Measurements from ENCODE around the gene SBF1. TPM values are rescaled to one million over a fixed set of nuclear protein-coding genes. Genes with fewer than 3 reads are reported as not detected.

SBF1 gene
- total RNA-seq, 2 experiments from 2014 or later = 97.6 TPM

DNA sequence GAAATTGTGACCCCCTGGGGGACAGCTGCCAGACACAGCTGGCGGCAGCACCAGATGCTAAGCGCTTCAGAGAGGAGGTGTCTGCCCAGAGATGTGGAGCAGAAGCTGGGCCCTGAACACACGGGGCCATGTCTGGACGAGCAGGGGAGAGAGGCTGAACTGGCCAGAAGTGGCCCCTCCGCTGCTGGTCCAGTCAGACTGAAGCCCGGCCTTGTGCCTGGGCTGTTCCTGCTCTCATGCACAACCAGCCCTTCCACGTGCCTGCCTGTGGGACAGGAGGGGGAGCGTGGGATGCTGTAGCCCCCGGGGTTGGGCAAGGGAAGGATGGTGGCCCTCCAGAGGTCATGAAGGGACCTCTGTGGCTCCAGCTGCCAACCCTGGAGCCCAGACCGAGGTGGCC lies 8.3 kb upstream of the SBF1 start:
- peaks cover 8% of the 10 kb centered on the region for H3K27me3 Mint-ChIP-seq
- no peaks in the 10 kb centered on the region for H3K4me1 Mint-ChIP-seq
- intact Hi-C loops (cut with DNase I, micrococcal nuclease) = no loop called here
- no peak overlapping the region for H3K27ac Mint-ChIP-seq
- no peaks in the 10 kb centered on the region for H3K9me3 Mint-ChIP-seq (ENCODE audit: low read depth)
- no peak for DNase-seq
- no peak for ATAC-seq
- H3K4me3 Mint-ChIP-seq = peak overlapping the region; percentile 43
- POLR2A ChIA-PET = no interaction called here
- no peaks in the 10 kb centered on the region for H3K36me3 Mint-ChIP-seq (ENCODE audit: low read depth)
- CTCF ChIA-PET = interaction anchor here (1.3 kb wide), 2 partner anchors 13 to 16 kb away, joined by 3 to 5 read pairs; no protein-coding TSS in a partner anchor

DNA sequence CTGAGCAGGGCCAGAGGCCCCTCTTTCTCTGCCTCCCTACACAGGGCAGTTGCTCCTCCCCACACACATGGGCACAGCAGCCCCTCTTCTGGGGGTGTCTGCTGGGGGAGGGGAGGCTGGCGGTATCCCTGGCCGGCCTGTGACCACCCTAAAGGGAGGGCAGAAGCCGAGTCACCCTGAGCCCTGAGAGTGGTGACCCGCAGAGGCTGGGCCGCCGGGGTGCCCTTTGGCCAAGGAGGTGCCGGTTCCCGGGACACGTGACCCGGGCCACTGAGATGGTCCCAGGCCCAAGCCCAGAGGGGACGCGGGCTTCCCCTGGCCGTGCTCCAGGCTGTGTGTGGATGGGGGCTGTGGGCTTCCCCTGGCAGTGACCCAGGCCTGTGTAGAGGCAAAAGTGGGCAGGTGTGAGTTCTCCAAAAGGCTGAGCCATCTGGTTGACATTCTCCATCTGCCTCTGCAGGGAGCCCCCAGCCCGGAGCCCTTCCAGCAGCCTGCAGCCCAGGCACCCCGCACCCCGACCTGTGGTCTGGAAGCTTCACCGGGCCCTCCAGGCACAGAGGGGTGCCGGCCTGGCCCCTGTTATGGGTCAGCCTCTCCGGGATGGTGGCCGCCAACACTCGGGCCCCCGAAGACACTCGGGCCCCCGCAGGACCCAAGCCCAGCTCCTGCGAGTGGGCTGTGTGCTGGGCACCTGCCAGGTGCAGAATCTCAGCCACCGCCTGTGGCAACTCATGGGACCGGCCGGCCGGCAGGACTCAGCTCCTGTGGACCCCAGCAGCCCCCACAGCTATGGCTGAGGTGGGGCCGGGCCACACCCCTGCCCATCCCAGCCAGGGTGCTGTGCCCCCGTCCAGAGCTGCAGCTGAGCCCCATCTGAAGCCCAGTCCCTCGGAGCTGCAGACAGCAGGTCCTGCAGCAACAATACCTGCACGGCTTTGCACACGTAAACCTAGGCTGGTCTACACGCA lies 7.6 kb upstream of the SBF1 start:
- POLR2A ChIA-PET = no interaction called here
- CTCF ChIA-PET = interaction anchor here (1.3 kb wide), 2 partner anchors 14 to 17 kb away, joined by 3 to 5 read pairs; no protein-coding TSS in a partner anchor
- Mint-ChIP-seq H3K4me3 (peak overlapping the region; percentile 74), H3K27me3 (peaks cover 8% of the 10 kb centered on the region), H3K36me3 (ENCODE audit: low read depth) (no peaks in the 10 kb centered on the region), H3K9me3 (ENCODE audit: low read depth) (no peaks in the 10 kb centered on the region), H3K27ac (no peak overlapping the region), H3K4me1 (no peaks in the 10 kb centered on the region)
- ATAC-seq (no peak), DNase-seq (no peak)
- intact Hi-C loops (cut with DNase I, micrococcal nuclease) = no loop called here

DNA sequence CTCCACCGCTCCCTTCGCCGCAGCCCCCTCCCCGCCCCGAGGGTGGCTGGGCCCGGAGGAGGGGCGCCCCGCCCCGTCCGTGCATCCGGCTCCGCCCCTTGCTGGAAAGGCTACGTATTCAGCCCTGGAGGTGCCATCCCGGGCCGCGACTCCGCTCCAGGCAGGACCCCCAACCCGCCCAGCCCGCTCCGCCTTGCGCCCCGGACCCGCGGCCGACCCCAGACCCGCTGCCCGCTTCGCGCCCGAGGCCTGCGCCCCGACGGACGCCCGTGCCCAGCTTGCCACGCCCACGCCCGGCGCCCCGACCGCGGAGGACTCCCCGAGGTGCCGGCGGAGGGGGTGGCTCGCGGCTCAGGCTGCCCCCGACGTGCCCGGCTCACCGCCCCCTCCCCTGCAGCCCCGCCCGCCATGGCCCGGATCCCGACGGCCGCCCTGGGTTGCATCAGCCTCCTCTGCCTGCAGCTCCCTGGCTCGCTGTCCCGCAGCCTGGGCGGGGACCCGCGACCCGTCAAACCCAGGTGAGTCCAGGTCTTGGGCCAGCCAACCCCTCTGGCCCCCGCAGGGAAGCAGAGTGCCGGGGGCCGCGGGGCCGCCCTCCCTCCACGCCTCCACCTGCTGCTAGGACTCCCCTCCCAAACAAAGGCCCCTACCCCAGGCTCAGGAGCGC lies 6.7 kb upstream of the SBF1 start, which contains the start of gene ADM2:
Gene ADM2, plus strand, starts transcription at position 104 of the 667 bp plus-strand sequence. Its CDS starts 305 bp downstream, at position 409.
- intact Hi-C loops (cut with DNase I, micrococcal nuclease) = loop anchor here in 1 of 2 experiments (1.0 to 2.0 kb wide), 3 partner anchors 11 to 231 kb away; partner anchors contain the start of genes HDAC10 and LMF2

DNA sequence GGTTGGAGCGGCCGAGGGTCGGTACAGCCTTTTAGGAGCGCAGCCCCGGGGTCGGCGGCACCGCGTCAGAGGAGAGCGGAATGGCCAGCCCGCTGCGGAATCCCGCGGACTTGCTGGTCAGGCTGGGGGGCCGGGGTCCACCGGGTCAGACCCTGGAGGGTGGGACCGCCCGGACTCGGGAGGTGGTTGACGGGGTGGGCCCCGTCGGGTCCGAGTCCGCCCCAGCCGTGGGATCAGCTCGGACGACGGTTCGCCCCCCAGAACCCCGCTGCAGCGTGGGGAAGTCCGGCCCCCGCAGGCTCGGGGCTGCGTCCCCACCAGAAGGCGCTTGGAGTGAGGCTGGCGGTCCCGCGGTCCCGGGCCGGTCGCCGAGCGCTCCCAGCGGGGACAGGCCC lies 6.2 kb upstream of the SBF1 start:
- DNase-seq (no peak), ATAC-seq (no peak)
- Mint-ChIP-seq H3K27ac (no peak overlapping the region), H3K4me3 (peak overlapping the region; percentile 74), H3K4me1 (no peaks in the 10 kb centered on the region), H3K36me3 (ENCODE audit: low read depth) (no peaks in the 10 kb centered on the region), H3K27me3 (peaks cover 8% of the 10 kb centered on the region), H3K9me3 (ENCODE audit: low read depth) (no peaks in the 10 kb centered on the region)
- intact Hi-C loops (cut with DNase I, micrococcal nuclease) = loop anchor here in 1 of 2 experiments (1.0 to 2.0 kb wide), 3 partner anchors 11 to 230 kb away; partner anchors contain the start of genes HDAC10 and LMF2
- ChIA-PET POLR2A (no interaction called here), CTCF (interaction anchor here (1.0 to 2.8 kb wide), 2 partner anchors 17 to 140 kb away, joined by 3 to 8 read pairs; no protein-coding TSS in a partner anchor)

More for the DNA sequence above, 6.7 kb upstream of the SBF1 start, which contains the start of gene ADM2:
- H3K4me3 Mint-ChIP-seq = peak within 1 kb of the TSS; percentile 74
- ATAC-seq = peak; percentile 87
- no peaks in the 10 kb centered on the region for H3K36me3 Mint-ChIP-seq (ENCODE audit: low read depth)
- ChIA-PET CTCF (no interaction called here), POLR2A (no interaction called here)
- H3K27me3 Mint-ChIP-seq = peaks cover 8% of the 10 kb centered on the region
- no peak within 1 kb of the TSS for H3K27ac Mint-ChIP-seq
- no peaks in the 10 kb centered on the region for H3K4me1 Mint-ChIP-seq
- no peaks in the 10 kb centered on the region for H3K9me3 Mint-ChIP-seq (ENCODE audit: low read depth)
- DNase-seq = peak; percentile 82

DNA sequence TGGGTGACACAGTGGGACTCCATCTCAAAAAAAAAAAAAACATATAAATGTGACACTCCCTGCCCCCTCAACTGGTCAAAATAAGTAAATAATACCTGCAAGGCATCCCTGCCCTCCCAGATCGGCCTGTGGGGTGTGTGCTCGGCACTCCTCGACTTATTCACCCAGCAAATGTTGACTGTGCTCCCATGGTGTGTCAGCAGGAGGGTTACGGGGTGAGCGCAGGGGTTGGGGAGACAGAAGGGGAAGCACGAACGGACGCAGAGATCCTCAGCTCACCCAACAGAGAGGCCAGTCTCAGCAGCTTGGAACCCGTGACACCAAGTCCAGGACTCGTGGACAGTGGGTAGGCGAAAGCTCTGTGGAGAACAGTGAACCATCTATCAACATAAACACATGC lies 4.9 kb upstream of the SBF1 start:
- no peak overlapping the region for H3K27ac Mint-ChIP-seq
- H3K36me3 Mint-ChIP-seq (ENCODE audit: low read depth) = no peaks in the 10 kb centered on the region
- peaks cover 2% of the 10 kb centered on the region for H3K4me1 Mint-ChIP-seq
- no peaks in the 10 kb centered on the region for H3K9me3 Mint-ChIP-seq (ENCODE audit: low read depth)
- peak overlapping the region; percentile 64 for H3K4me3 Mint-ChIP-seq
- DNase-seq (no peak), ATAC-seq (no peak)
- intact Hi-C loops (cut with DNase I, micrococcal nuclease) = loop anchor here in 1 of 2 experiments (2.0 kb wide), 1 partner anchor 229 kb away; the partner anchor contains the start of gene HDAC10
- ChIA-PET CTCF (interaction anchor here (1.0 to 2.8 kb wide), 2 partner anchors 18 to 22 kb away, joined by 4 to 8 read pairs; no protein-coding TSS in a partner anchor), POLR2A (no interaction called here)
- peaks cover 8% of the 10 kb centered on the region for H3K27me3 Mint-ChIP-seq

DNA sequence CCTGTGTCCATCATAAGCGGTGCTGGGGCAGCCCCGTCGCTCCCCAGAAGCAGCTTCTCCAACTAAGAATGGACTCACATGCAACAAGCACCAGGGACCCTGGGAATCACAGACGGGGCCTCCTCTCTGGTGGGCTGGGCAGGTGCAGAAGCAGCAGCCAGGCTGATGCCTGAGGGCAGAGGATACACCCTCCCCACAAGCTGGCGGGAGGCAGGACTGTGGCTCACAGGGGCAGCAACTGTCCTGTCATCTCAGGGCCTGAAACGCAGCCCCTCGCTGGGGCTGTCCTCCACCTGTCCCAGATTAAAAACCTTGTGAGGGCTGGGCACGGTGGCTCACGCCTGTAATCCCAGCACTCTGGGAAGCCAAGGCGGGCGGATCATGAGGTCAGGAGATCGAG lies 3.1 kb upstream of the SBF1 start:
- ATAC-seq = no peak
- POLR2A ChIA-PET = no interaction called here
- no peaks in the 10 kb centered on the region for H3K9me3 Mint-ChIP-seq (ENCODE audit: low read depth)
- CTCF ChIA-PET = no interaction called here
- DNase-seq = no peak
- peaks cover 8% of the 10 kb centered on the region for H3K27me3 Mint-ChIP-seq
- no peak overlapping the region for H3K4me3 Mint-ChIP-seq
- peaks cover 12% of the 10 kb centered on the region for H3K4me1 Mint-ChIP-seq
- peaks cover 2% of the 10 kb centered on the region for H3K36me3 Mint-ChIP-seq (ENCODE audit: low read depth)
- H3K27ac Mint-ChIP-seq = no peak overlapping the region
- intact Hi-C loops (cut with DNase I, micrococcal nuclease) = no loop called here

DNA sequence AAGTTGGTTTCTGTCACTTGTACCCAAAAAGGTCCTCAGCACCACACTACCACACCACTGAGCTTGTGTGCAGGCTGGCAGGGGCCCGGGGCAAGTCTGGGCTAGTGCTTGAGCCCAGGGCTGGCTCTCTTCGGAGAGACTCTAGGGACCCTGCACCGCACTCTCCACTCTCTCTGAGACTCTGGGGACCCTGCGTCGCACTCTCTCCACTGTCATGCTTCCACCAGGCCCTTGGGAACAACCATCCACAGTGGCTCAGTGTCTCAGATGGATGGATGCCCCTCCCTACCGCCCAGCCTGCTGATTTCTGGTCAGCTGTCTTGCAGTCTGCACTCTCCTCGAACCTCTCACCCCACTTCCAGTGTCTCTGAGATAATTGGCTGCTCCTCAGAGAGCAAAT lies 2.0 kb upstream of the SBF1 start:
- Mint-ChIP-seq H3K27me3 (peaks cover 8% of the 10 kb centered on the region), H3K9me3 (ENCODE audit: low read depth) (no peaks in the 10 kb centered on the region), H3K4me1 (peaks cover 23% of the 10 kb centered on the region), H3K27ac (no peak overlapping the region), H3K4me3 (no peak overlapping the region), H3K36me3 (ENCODE audit: low read depth) (peaks cover 2% of the 10 kb centered on the region)
- ATAC-seq = no peak
- no peak for DNase-seq
- CTCF ChIA-PET = no interaction called here
- intact Hi-C loops (cut with DNase I, micrococcal nuclease) = no loop called here
- POLR2A ChIA-PET = no interaction called here

DNA sequence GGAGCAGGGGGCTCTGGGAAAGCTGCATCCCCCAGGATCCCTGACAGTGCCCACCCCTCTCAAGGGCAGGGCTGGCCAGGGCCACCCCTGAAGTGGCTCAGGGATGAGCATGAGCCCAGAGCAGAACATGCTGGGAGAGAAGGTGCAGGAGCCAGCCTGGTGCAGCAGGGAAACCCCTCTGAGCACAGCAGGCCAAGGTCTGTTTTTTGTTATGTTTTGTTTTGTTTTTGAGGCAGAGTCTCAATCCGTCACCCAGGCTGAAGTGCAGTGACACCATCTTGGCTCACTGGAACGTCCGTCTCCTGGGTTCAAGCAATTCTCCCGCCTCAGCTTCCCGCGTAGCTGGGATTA lies 792 bp upstream of the SBF1 start:
- H3K36me3 Mint-ChIP-seq (ENCODE audit: low read depth) = peaks cover 2% of the 10 kb centered on the region
- peak overlapping the region; percentile 51 for H3K27ac Mint-ChIP-seq
- ChIA-PET CTCF (no interaction called here), POLR2A (no interaction called here)
- intact Hi-C loops (cut with DNase I, micrococcal nuclease) = loop anchor here in 1 of 2 experiments (1.0 to 2.0 kb wide), 7 partner anchors 32 to 231 kb away; partner anchors contain the start of genes CHKB, LMF2, MAPK11 and PPP6R2
- no peaks in the 10 kb centered on the region for H3K9me3 Mint-ChIP-seq (ENCODE audit: low read depth)
- H3K4me1 Mint-ChIP-seq = peaks cover 35% of the 10 kb centered on the region
- no peak for DNase-seq
- no peak for ATAC-seq
- peaks cover 8% of the 10 kb centered on the region for H3K27me3 Mint-ChIP-seq
- H3K4me3 Mint-ChIP-seq = peak overlapping the region; percentile 48

DNA sequence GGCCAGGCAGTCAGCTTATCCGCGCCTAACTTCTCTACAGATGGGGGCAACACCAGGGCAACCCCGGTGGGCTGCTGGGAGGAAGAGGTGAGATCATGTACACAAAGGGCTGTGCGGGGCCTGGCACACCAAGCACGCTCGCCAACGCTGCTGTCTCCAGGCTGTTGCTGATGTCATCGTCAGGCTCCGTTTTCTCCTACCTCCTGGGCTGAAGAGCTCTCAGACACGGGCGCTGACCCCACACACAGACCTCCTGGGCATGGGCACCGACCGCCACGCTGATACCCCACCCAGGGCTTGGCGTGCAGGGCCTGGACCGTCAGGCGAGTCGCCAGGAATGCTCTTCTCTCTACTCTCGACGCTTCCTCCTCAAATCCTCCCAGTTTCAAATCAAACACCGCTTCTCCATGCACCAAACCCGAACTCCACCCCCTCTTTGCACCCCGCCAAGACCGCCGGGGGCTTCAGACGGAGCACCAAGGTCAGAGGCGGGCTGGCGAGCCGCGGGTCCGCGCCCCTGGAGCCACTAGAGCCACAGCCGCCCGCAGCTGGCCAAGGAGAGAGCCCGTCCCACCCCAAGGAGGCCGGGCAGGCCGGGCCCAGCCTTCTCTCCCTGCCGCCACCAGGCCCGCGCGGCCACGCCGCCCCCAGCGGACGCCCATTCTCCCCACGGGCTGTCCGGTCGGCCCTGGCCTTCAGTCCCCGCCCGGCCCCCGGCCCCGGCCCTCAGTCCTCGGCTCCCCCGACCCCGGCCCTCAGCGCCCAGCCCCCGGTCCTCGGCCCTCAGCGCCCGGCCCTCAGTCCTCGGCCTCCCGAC lies 772 bp downstream of the SBF1 start:
- H3K36me3 Mint-ChIP-seq (ENCODE audit: low read depth) = peaks cover 2% of the 10 kb centered on the region
- CTCF ChIA-PET = interaction anchor here (0.9 to 1.7 kb wide), 3 partner anchors 24 to 233 kb away, joined by 3 to 5 read pairs (median 4); partner anchors contain the start of gene SCO2
- peaks cover 48% of the 10 kb centered on the region for H3K4me1 Mint-ChIP-seq
- DNase-seq (peak; percentile 75), ATAC-seq (peak; percentile 9)
- H3K27me3 Mint-ChIP-seq = no peaks in the 10 kb centered on the region
- POLR2A ChIA-PET = interaction anchor here (0.7 kb wide), 1 partner anchor 52 kb away, joined by 3 read pairs; no protein-coding TSS in a partner anchor
- peak overlapping the region; percentile 89 for H3K4me3 Mint-ChIP-seq
- peak overlapping the region; percentile 83 for H3K27ac Mint-ChIP-seq
- no peaks in the 10 kb centered on the region for H3K9me3 Mint-ChIP-seq (ENCODE audit: low read depth)
- intact Hi-C loops (cut with DNase I, micrococcal nuclease) = loop anchor here in 1 of 2 experiments (2.0 to 5.0 kb wide), 4 partner anchors 131 to 287 kb away; partner anchors contain the start of genes MAPK11, PPP6R2, TRABD and TUBGCP6

DNA sequence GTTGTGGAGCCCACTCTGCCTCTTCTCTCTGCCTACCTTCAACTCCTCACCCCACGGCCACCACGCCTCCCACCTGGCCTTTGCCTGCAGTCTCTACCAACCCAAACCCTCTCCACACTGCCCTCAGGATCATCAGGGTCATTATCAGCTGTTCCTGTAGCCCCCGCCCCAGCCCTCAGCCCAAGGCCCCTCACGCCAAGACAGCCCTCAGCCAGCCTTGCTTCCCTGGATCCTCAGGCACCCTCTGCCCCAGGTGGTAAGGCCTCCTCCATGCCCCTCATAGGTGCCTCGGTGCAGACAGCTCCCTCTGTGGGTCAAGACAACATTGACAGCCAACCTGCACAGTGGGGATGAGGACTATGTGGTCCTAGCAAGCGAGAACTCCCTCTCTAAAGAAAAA lies 1.7 kb downstream of the SBF1 start:
- Mint-ChIP-seq H3K9me3 (ENCODE audit: low read depth) (no peaks in the 10 kb centered on the region), H3K4me1 (peaks cover 55% of the 10 kb centered on the region), H3K27me3 (no peaks in the 10 kb centered on the region), H3K27ac (peak overlapping the region; percentile 83), H3K4me3 (peak overlapping the region; percentile 89), H3K36me3 (ENCODE audit: low read depth) (peaks cover 4% of the 10 kb centered on the region)
- ChIA-PET POLR2A (interaction anchor here (0.7 kb wide), 1 partner anchor 53 kb away, joined by 3 read pairs; no protein-coding TSS in a partner anchor), CTCF (interaction anchor here (0.9 to 1.7 kb wide), 6 partner anchors 20 to 53 kb away, joined by 3 to 6 read pairs (median 4); partner anchors contain the start of gene SCO2)
- DNase-seq = peak; percentile 70
- peak; percentile 18 for ATAC-seq
- intact Hi-C loops (cut with DNase I, micrococcal nuclease) = loop anchor here in 1 of 2 experiments (5.0 kb wide), 1 partner anchor 286 kb away; the partner anchor contains the start of gene TRABD

Measured in activated CD4-positive, alpha-beta T cell treated with anti-CD3 and anti-CD28 coated beads for 36 hours (primary cell).